Ascending aorta (tissue), 2 donors: ENCODE results near the gene TTC9C. TPM values are rescaled to one million over a fixed set of nuclear protein-coding genes. Genes with fewer than 3 reads are reported as not detected.
"Not testable (repeated sequence)": the region's sequence is repeated elsewhere in the genome, so short reads cannot be mapped to it uniquely, and the experiment has no call there.

Source experiments
- DNase-seq, 2 donors: peaks; one replicate each; pipeline ENCODE4 v3.0.0-alpha.2; 2019; ENCODE audit warnings: low spot score in 2 of 2
- H3K27ac ChIP-seq, 2 donors: fragments of 200-600 bp; sonication (generic); one replicate each; pipeline ENCODE4 v1.5.1; 2016 to 2017; ENCODE audit warnings: mild to moderate bottlenecking in 1 of 2
- H3K27me3 ChIP-seq: fragments of 200-600 bp; sonication (generic); one replicate; pipeline ENCODE4 v1.5.1; 2017
- H3K36me3 ChIP-seq, 2 donors: fragments of 200-600 bp; sonication (generic); one replicate each; pipeline ENCODE4 v1.5.1; 2016
- H3K4me1 ChIP-seq, 2 donors: fragments of 200-600 bp; sonication (generic); one replicate each; pipeline ENCODE4 v1.5.1; 2016 to 2017; ENCODE audit warnings: mild to moderate bottlenecking in 1 of 2
- H3K4me3 ChIP-seq, 2 donors: fragments of 200-600 bp; sonication (generic); one replicate each; pipeline ENCODE4 v1.5.1; 2016 to 2017; ENCODE audit warnings: mild to moderate bottlenecking in 1 of 2
- H3K9me3 ChIP-seq, 2 donors: fragments of 200-600 bp; sonication (generic); one replicate each; pipeline ENCODE4 v1.5.1; 2016
- CTCF ChIP-seq, 3 experiments: fragments of 200-600 bp in 2 of 3; fragments of 450-650 bp in 1 of 3; sonication (generic) in 2 of 3; IDR thresholded peaks; one replicate each; pipeline ENCODE4 v1.5.1; 2016 to 2019; ENCODE audit warnings: antibody characterized with exemption in 3 of 3, mild to moderate bottlenecking in 1 of 3, moderate library complexity in 1 of 3
- intact Hi-C: fragments of 100-400 bp; cut with DNase I; formaldehyde crosslinking; loops from one replicate; pipeline ENCODE4 v1.15.1; 2023
- total RNA-seq: library from RNA; depleted of rRNA; stranded (reverse); fragments of >200 nt; gene quantifications from one replicate; pipeline ENCODE4 v1.1.0, GENCODE V29; 2016

Gene TTC9C
- total RNA-seq, 1 donor from 2014 or later, result 1.4 TPM

GRCh38 chr11:62753736-62754603, 25.7 kb downstream of the TTC9C start, which contains the start of gene ZBTB3:
TSS of gene ZBTB3 (minus strand) at chr11:62754160. CDS start at chr11:62753664, 496 bp downstream.
- H3K27ac ChIP-seq, result peak within 1 kb of the TSS; percentile 86
- no peak for TF ChIP-seq CTCF (IDR thresholded peaks at IDR 0.05)
- H3K9me3 ChIP-seq, result no peaks in the 10 kb centered on the region

GRCh38 chr11:62755086-62755615, 26.9 kb downstream of the TTC9C start:
- Histone ChIP-seq H3K36me3 (peaks cover 0 to 14% of the 10 kb centered on the region in 2 donors), H3K27ac (no peak overlapping the region), H3K4me1 (peaks cover 11 to 15% of the 10 kb centered on the region in 2 donors), H3K27me3 (no peaks in the 10 kb centered on the region), H3K4me3 (no peak overlapping the region), H3K9me3 (no peaks in the 10 kb centered on the region)
- no peak for TF ChIP-seq CTCF (IDR thresholded peaks at IDR 0.05)
- DNase-seq, result no peak
- intact Hi-C loops, result no loop called here

More at GRCh38 chr11:62753736-62754603, 25.7 kb downstream of the TTC9C start, which contains the start of gene ZBTB3:
- H3K27me3 ChIP-seq, result no peaks in the 10 kb centered on the region
- intact Hi-C loops, result loop anchor here (1.0 kb wide), 1 partner anchor 26 kb away; the partner anchor contains the start of gene TTC9C
- H3K4me1 ChIP-seq, result peaks cover 11 to 15% of the 10 kb centered on the region in 2 donors
- H3K36me3 ChIP-seq, result peaks cover 0 to 14% of the 10 kb centered on the region in 2 donors
- peak within 1 kb of the TSS; percentile 65 to 72 for H3K4me3 ChIP-seq
- peak; percentile 94 to 99 for DNase-seq

GRCh38 chr11:62757846-62758788, 29.8 kb downstream of the TTC9C start:
- no peak overlapping the region for H3K27ac ChIP-seq
- intact Hi-C loops, result no loop called here
- no peak for TF ChIP-seq CTCF (IDR thresholded peaks at IDR 0.05)
- no peaks in the 10 kb centered on the region for H3K27me3 ChIP-seq
- H3K9me3 ChIP-seq, result no peaks in the 10 kb centered on the region
- peaks cover 14% of the 10 kb centered on the region in 2 donors for H3K4me1 ChIP-seq
- DNase-seq, result no peak
- H3K36me3 ChIP-seq, result no peaks in the 10 kb centered on the region
- H3K4me3 ChIP-seq, result no peak overlapping the region

- Histone ChIP-seq H3K4me3 (peak overlapping the region; percentile 90 to 93), H3K36me3 (peaks cover 5 to 14% of the 10 kb centered on the region in 2 donors), H3K27ac (peak overlapping the region; percentile 80 to 83), H3K4me1 (peaks cover 6 to 13% of the 10 kb centered on the region in 2 donors)
- not testable (repeated sequence) for H3K27me3 ChIP-seq, H3K9me3 ChIP-seq, DNase-seq
- intact Hi-C loops, result loop anchor here (1.0 to 2.0 kb wide), 2 partner anchors 10 to 54 kb away; partner anchors contain the start of genes BSCL2, GNG3 and TAF6L
These were observed 32.6 kb downstream of the TTC9C start for GRCh38 chr11:62760867-62761227.

GRCh38 chr11:62770778-62771143, 42.5 kb downstream of the TTC9C start:
- no peak for DNase-seq
- Histone ChIP-seq H3K9me3 (no peaks in the 10 kb centered on the region), H3K27ac (peak overlapping the region; percentile 93 to 97), H3K4me3 (peak overlapping the region; percentile 73 to 84), H3K27me3 (no peaks in the 10 kb centered on the region), H3K36me3 (peaks cover 14 to 28% of the 10 kb centered on the region in 2 donors), H3K4me1 (peaks cover 3 to 17% of the 10 kb centered on the region in 2 donors)
- TF ChIP-seq CTCF (IDR thresholded peaks at IDR 0.05), result no peak
- intact Hi-C loops, result loop anchor here (1.0 to 5.0 kb wide), 6 partner anchors 9 to 178 kb away; partner anchors contain the start of genes POLR2G, TTC9C and TUT1
